ENCODE data around the gene ERN1. TPM values are rescaled to one million over a fixed set of nuclear protein-coding genes. Genes with fewer than 3 reads are reported as not detected.

ERN1 gene
- total RNA-seq, 1 experiment from 2014 or later: 13.5 TPM

GRCh38 chr17:64133546-64134215 is 3.7 kb upstream of the ERN1 start:
- H3K27ac ChIP-seq (ENCODE audit: low read length): no peak overlapping the region
- DNase-seq (peak; percentile 91), ATAC-seq (peak; percentile 5; the same call in 1 of the 2 replicates)
- H3K79me2 ChIP-seq (ENCODE audit: low read length): peaks cover 8% of the 10 kb centered on the region
- TF ChIP-seq EZH2phosphoT487 (IDR thresholded peaks at IDR 0.05; ENCODE audit: borderline replicate concordance, low read length) (no peak), CTCF (conservative IDR thresholded peaks at IDR 0.05; ENCODE audit: low read depth, low read length) (peak; percentile 93), EZH2 (IDR thresholded peaks at IDR 0.05; ENCODE audit: low read length, unreplicated experiment) (no peak)
- no peak overlapping the region for H2AFZ ChIP-seq (ENCODE audit: low read length)
- peaks cover 9% of the 10 kb centered on the region; the same call in 1 of the 2 replicates for H4K20me1 ChIP-seq (ENCODE audit: low read length)
- no peaks in the 10 kb centered on the region for H3K27me3 ChIP-seq (ENCODE audit: low read length)
- H3K9ac ChIP-seq (ENCODE audit: low read length): no peak overlapping the region
- no TSS peak for BruUV-seq (replicated peaks)
- no peaks in the 10 kb centered on the region for H3K9me3 ChIP-seq (ENCODE audit: low read length)
- intact Hi-C loops (cut with micrococcal nuclease): loop anchor here (1.0 kb wide), 3 partner anchors 70 to 214 kb away; no protein-coding TSS in a partner anchor
- ChIA-PET POLR2A (ENCODE audit: unreplicated experiment) (interaction anchor here (0.6 to 1.6 kb wide), 3 partner anchors 73 to 105 kb away, joined by 3 to 9 read pairs (median 6); no protein-coding TSS in a partner anchor), CTCF (interaction anchor here (0.5 to 2.4 kb wide), 38 partner anchors 12 to 708 kb away, joined by 3 to 296 read pairs (median 4); partner anchors contain the start of genes CSHL1 and GH1)
- no peaks in the 10 kb centered on the region for H3F3A ChIP-seq (ENCODE audit: low read length, unreplicated experiment)
- peaks cover 9% of the 10 kb centered on the region for H3K4me1 ChIP-seq (ENCODE audit: insufficient read depth, low read length)
- H3K9me2 ChIP-seq (replicated peaks; ENCODE audit: low read length): no peaks in the 10 kb centered on the region
- H3K4me2 ChIP-seq (ENCODE audit: low read length): no peak overlapping the region
- H3K4me3 ChIP-seq (ENCODE audit: low read length): no peak overlapping the region
- no peaks in the 10 kb centered on the region for H3K36me3 ChIP-seq (ENCODE audit: low read depth, low read length)

- ATAC-seq: no peak
- no peak for TF ChIP-seq EZH2 (IDR thresholded peaks at IDR 0.05; ENCODE audit: low read length, unreplicated experiment)
- no peak for TF ChIP-seq CTCF (conservative IDR thresholded peaks at IDR 0.05; ENCODE audit: low read depth, low read length)
- TF ChIP-seq EZH2phosphoT487 (IDR thresholded peaks at IDR 0.05; ENCODE audit: borderline replicate concordance, low read length): no peak
Measured at GRCh38 chr17:64131606-64132270, 1.8 kb upstream of the ERN1 start.

More at GRCh38 chr17:64131606-64132270, 1.8 kb upstream of the ERN1 start:
- BruUV-seq (replicated peaks): no TSS peak
- DNase-seq: no peak
- H3K79me2 ChIP-seq (ENCODE audit: low read length): peaks cover 28% of the 10 kb centered on the region
- no peak overlapping the region for H3K27ac ChIP-seq (ENCODE audit: low read length)
- no peak overlapping the region for H3K4me3 ChIP-seq (ENCODE audit: low read length)
- H3K9me3 ChIP-seq (ENCODE audit: low read length): no peaks in the 10 kb centered on the region
- no peak overlapping the region for H2AFZ ChIP-seq (ENCODE audit: low read length)
- CTCF ChIA-PET: no interaction called here
- H3K36me3 ChIP-seq (ENCODE audit: low read depth, low read length): no peaks in the 10 kb centered on the region
- H3K27me3 ChIP-seq (ENCODE audit: low read length): no peaks in the 10 kb centered on the region
- H4K20me1 ChIP-seq (ENCODE audit: low read length): peaks cover 22% of the 10 kb centered on the region
- no peak overlapping the region for H3K9ac ChIP-seq (ENCODE audit: low read length)
- no peaks in the 10 kb centered on the region for H3K9me2 ChIP-seq (replicated peaks; ENCODE audit: low read length)
- intact Hi-C loops (cut with micrococcal nuclease): no loop called here
- POLR2A ChIA-PET (ENCODE audit: unreplicated experiment): no interaction called here
- H3K4me2 ChIP-seq (ENCODE audit: low read length): no peak overlapping the region
- H3K4me1 ChIP-seq (ENCODE audit: insufficient read depth, low read length): peaks cover 21% of the 10 kb centered on the region
- no peaks in the 10 kb centered on the region for H3F3A ChIP-seq (ENCODE audit: low read length, unreplicated experiment)

All from PC-3 (cell line).